Measurements from ENCODE around the gene GALC. TPM values are rescaled to one million over a fixed set of nuclear protein-coding genes. Genes with fewer than 3 reads are reported as not detected.
A peak's percentile ranks its signal among the peaks of the same experiment; 100 is the strongest.

GALC gene
- total RNA-seq, 4 donors from 2014 or later, result 41.2 to 82.9 (median 52.0) TPM

- Histone ChIP-seq H3K9me3 (no peaks in the 10 kb centered on the region), H3K4me3 (peak overlapping the region in 1 of 4 donors; percentile 22), H3K4me1 (no peaks in the 10 kb centered on the region), H3K27ac (peak overlapping the region in 1 of 4 donors; percentile 51), H3K27me3 (no peaks in the 10 kb centered on the region), H3K36me3 (no peaks in the 10 kb centered on the region)
- WGBS, 2 donors, result 58 to 60% methylated on average over 20 of the region's 20 CpGs
- DNase-seq (ENCODE audit: low spot score in 2 of 2), result peak; percentile 27 to 46
- TF ChIP-seq POLR2A (IDR thresholded peaks at IDR 0.05) (no peak), CTCF (IDR thresholded peaks at IDR 0.05) (peak in 4 of 5 experiments; percentile 9 to 25 (median 21))
Measured at GRCh38 chr14:87888136-87888999, 104.6 kb downstream of the GALC start.

- H3K36me3 ChIP-seq, result no peaks in the 10 kb centered on the region
- WGBS, 2 donors, result 89 to 92% methylated on average over 1 of the region's 1 CpG
- no peaks in the 10 kb centered on the region for H3K4me1 ChIP-seq
- H3K4me3 ChIP-seq, result no peak overlapping the region
- no peaks in the 10 kb centered on the region for H3K27me3 ChIP-seq
- DNase-seq (ENCODE audit: low spot score in 2 of 2), result no peak
- no peak overlapping the region for H3K27ac ChIP-seq
- no peak for TF ChIP-seq CTCF (IDR thresholded peaks at IDR 0.05)
- TF ChIP-seq POLR2A (IDR thresholded peaks at IDR 0.05), result no peak
- no peak for TF ChIP-seq EP300 (IDR thresholded peaks at IDR 0.05)
- H3K9me3 ChIP-seq, result no peaks in the 10 kb centered on the region
Measured at GRCh38 chr14:87883750-87884149, 109.2 kb downstream of the GALC start.

Small RNA genes within 50 kb of the gene (small RNA-seq; reads per million reads assigned to genes)
- gene RNU6-835P, result not detected

Other genes with a start within 250 kb of the GALC start
- 1 to 10 TPM; 1.1 to 2.1 (median 1.3) TPM for gene GPR65, start 12.0 kb upstream of the GALC start, total RNA-seq